ENCODE data around the gene DXO. TPM values are rescaled to one million over a fixed set of nuclear protein-coding genes. Genes with fewer than 3 reads are reported as not detected.

Gene DXO
- polyA plus RNA-seq, 3 donors, result 5.5 to 49.6 (median 10.4) TPM

DNA sequence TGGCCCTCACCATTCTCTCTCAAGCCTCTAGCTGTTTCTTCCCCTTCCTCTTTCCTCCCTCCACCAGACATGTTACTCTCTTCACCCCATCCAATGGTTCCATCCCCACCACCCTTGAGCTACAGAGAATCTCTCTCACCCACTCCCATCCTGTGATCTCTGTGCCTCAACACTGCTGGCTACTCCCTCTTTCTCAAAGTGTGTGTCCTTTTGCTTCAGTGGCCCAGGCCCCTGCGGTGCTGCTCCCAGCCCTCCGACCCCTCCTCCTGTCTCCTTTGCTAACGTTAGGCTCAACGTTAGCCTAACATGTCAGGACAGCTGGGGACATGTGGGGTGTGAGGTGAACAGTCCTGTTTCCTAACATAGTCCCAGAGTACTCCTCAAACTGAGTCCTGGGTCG lies 19.0 kb downstream of the DXO start:
- intact Hi-C loops (cut with micrococcal nuclease), result loop anchor here in 1 of 2 donors (5.0 to 10.0 kb wide), 3 partner anchors 56 to 408 kb away; partner anchors contain the start of genes ATP6V1G2, DDX39B, EHMT2 and NFKBIL1
- H3K36me3 ChIP-seq (replicated peaks in 1 of 2; ENCODE audit: control insufficient read depth in 1 of 2, insufficient read depth in 2 of 2, low read length in 2 of 2), result peaks cover 61 to 67% of the 10 kb centered on the region in 2 donors
- DNase-seq, result no peak
- no peak overlapping the region for H3K4me2 ChIP-seq (replicated peaks; ENCODE audit: extremely low read depth, low read length, poor library complexity, severe bottlenecking)
- H3K27me3 Mint-ChIP-seq (ENCODE audit: low read depth in 3 of 3), result peaks cover 0 to 13% (median 1%) of the 10 kb centered on the region in 3 donors
- H3K9me3 ChIP-seq (replicated peaks in 1 of 2; ENCODE audit: control insufficient read depth in 1 of 2, insufficient read depth in 1 of 2, low read length in 2 of 2), result no peaks in the 10 kb centered on the region
- WGBS (ENCODE audit: insufficient coverage), result 100% methylated on average over 2 of the region's 5 CpGs
- H3K4me1 ChIP-seq (ENCODE audit: control insufficient read depth in 1 of 2, insufficient read depth in 2 of 2, low read length in 2 of 2), result peaks cover 2 to 3% of the 10 kb centered on the region in 2 donors
- H3K4me3 ChIP-seq (replicated peaks in 1 of 3; ENCODE audit: low read depth in 2 of 3, low read length in 3 of 3), result no peak overlapping the region
- peaks cover 16% of the 10 kb centered on the region for H3K4me1 Mint-ChIP-seq
- H3K9ac ChIP-seq (ENCODE audit: insufficient read depth, low read length, poor library complexity, severe bottlenecking), result no peak overlapping the region
- H3K27me3 ChIP-seq (ENCODE audit: control insufficient read depth in 2 of 2, insufficient read depth in 2 of 2, low read length in 2 of 2), result no peaks in the 10 kb centered on the region
- TF ChIP-seq, protein P1, sequence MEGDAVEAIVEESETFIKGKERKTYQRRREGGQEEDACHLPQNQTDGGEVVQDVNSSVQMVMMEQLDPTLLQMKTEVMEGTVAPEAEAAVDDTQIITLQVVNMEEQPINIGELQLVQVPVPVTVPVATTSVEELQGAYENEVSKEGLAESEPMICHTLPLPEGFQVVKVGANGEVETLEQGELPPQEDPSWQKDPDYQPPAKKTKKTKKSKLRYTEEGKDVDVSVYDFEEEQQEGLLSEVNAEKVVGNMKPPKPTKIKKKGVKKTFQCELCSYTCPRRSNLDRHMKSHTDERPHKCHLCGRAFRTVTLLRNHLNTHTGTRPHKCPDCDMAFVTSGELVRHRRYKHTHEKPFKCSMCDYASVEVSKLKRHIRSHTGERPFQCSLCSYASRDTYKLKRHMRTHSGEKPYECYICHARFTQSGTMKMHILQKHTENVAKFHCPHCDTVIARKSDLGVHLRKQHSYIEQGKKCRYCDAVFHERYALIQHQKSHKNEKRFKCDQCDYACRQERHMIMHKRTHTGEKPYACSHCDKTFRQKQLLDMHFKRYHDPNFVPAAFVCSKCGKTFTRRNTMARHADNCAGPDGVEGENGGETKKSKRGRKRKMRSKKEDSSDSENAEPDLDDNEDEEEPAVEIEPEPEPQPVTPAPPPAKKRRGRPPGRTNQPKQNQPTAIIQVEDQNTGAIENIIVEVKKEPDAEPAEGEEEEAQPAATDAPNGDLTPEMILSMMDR (IDR thresholded peaks at IDR 0.05), result no peak
- H3K36me3 Mint-ChIP-seq, result peaks cover 55 to 56% of the 10 kb centered on the region in 2 donors
- peaks cover 0 to 1% (median 0%) of the 10 kb centered on the region in 7 donors for H3K9me3 Mint-ChIP-seq
- peak overlapping the region in 6 of 7 donors; percentile 5 to 84 (median 46) for H3K27ac Mint-ChIP-seq
- peaks cover 3% of the 10 kb centered on the region for H3K79me2 ChIP-seq (ENCODE audit: insufficient read depth, low read length)
- H4K20me1 ChIP-seq (ENCODE audit: insufficient read depth, low read length), result no peaks in the 10 kb centered on the region
- H2AFZ ChIP-seq (ENCODE audit: insufficient read depth, low read depth, low read length, poor library complexity, severe bottlenecking), result no peak overlapping the region
- peak overlapping the region in 1 of 2 donors; percentile 10 for H3K27ac ChIP-seq (ENCODE audit: low read depth in 1 of 2, low read length in 2 of 2)
- H3K4me3 Mint-ChIP-seq, result no peak overlapping the region

DNA sequence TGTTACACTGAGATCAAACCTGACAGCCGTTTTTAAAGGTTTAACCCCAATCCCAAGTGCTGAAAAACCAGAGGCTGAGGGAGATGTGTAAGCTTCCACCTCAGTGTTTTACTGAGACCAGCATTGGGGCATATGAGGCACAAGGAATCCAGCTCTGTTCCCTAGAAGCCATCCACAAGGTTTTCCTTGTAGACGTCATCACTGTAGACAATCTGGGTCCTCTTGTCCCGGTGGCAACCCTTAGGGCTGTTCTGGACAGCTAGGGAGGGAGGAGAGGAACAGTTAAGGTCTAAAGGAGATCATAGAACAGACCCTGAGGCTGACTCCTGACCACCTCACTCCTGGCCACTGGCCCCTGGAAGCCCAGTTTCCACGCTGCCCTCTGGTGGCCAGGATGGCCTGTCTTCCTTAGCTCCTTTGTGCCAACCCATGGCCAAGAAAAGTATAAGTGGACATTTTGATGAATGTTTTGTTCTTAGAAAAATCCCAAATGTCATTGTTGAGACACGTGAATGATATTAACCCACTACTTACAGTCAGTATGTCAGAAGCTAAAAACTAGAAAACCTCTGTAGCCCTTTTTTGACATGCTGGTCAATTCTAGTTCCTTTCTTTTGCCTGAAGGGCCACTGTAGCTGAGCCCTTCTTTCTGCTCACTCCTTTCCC lies 19.7 kb downstream of the DXO start:
- Histone ChIP-seq H2AFZ (ENCODE audit: insufficient read depth, low read depth, low read length, poor library complexity, severe bottlenecking) (no peak overlapping the region), H3K79me2 (ENCODE audit: insufficient read depth, low read length) (no peaks in the 10 kb centered on the region), H3K9ac (ENCODE audit: insufficient read depth, low read length, poor library complexity, severe bottlenecking) (no peak overlapping the region), H3K4me1 (ENCODE audit: control insufficient read depth in 1 of 2, insufficient read depth in 2 of 2, low read length in 2 of 2) (no peaks in the 10 kb centered on the region), H3K9me3 (replicated peaks in 1 of 2; ENCODE audit: control insufficient read depth in 1 of 2, insufficient read depth in 1 of 2, low read length in 2 of 2) (no peaks in the 10 kb centered on the region), H3K36me3 (replicated peaks in 1 of 2; ENCODE audit: control insufficient read depth in 1 of 2, insufficient read depth in 2 of 2, low read length in 2 of 2) (peaks cover 61 to 67% of the 10 kb centered on the region in 2 donors), H3K27ac (ENCODE audit: low read depth in 1 of 2, low read length in 2 of 2) (peak overlapping the region in 1 of 2 donors; percentile 10), H3K4me3 (replicated peaks in 1 of 3; ENCODE audit: low read depth in 2 of 3, low read length in 3 of 3) (no peak overlapping the region), H3K4me2 (replicated peaks; ENCODE audit: extremely low read depth, low read length, poor library complexity, severe bottlenecking) (no peak overlapping the region), H4K20me1 (ENCODE audit: insufficient read depth, low read length) (no peaks in the 10 kb centered on the region), H3K27me3 (ENCODE audit: control insufficient read depth in 2 of 2, insufficient read depth in 2 of 2, low read length in 2 of 2) (no peaks in the 10 kb centered on the region)
- peaks cover 55 to 56% of the 10 kb centered on the region in 2 donors for H3K36me3 Mint-ChIP-seq
- H3K27me3 Mint-ChIP-seq (ENCODE audit: low read depth in 3 of 3), result peaks cover 1 to 16% (median 3%) of the 10 kb centered on the region in 3 donors
- TF ChIP-seq, protein P1 (IDR thresholded peaks at IDR 0.05), result peak; percentile 85
- peaks cover 0 to 1% (median 0%) of the 10 kb centered on the region in 7 donors for H3K9me3 Mint-ChIP-seq
- no peak overlapping the region for H3K4me3 Mint-ChIP-seq
- H3K4me1 Mint-ChIP-seq, result peaks cover 12% of the 10 kb centered on the region
- intact Hi-C loops (cut with micrococcal nuclease), result loop anchor here in 1 of 2 donors (5.0 to 10.0 kb wide), 3 partner anchors 55 to 407 kb away; partner anchors contain the start of genes ATP6V1G2, DDX39B, EHMT2 and NFKBIL1
- WGBS (ENCODE audit: insufficient coverage), result 100% methylated on average over 1 of the region's 5 CpGs
- peak; percentile 51 to 60 (median 59) for DNase-seq
- peak overlapping the region in 4 of 7 donors; percentile 5 to 84 (median 35) for H3K27ac Mint-ChIP-seq

Data from CD14-positive monocyte (primary cell).